Left renal pelvis (tissue), 4 donors: ENCODE measurements around the gene B3GALNT2. TPM values are rescaled to one million over a fixed set of nuclear protein-coding genes. Genes with fewer than 3 reads are reported as not detected.

ENCODE experiments used
- DNase-seq, 4 donors: peaks; one replicate each; pipeline ENCODE4 v3.0.0-alpha.2; 2013; ENCODE audit warnings: low read depth in 4 of 4, low spot score in 3 of 4
- polyA plus RNA-seq, 4 donors: library from polyadenylated mRNA; unstranded; fragments of 120-200 nt; gene quantifications; one replicate each; pipeline ENCODE4 v1.2.1, GENCODE V29; 2013; ENCODE audit not compliant: insufficient read length in 4 of 4

B3GALNT2 gene
- polyA plus RNA-seq, 4 donors, result 21.1 to 32.9 (median 24.8) TPM

GRCh38 chr1:235411489-235412486, 92.5 kb downstream of the B3GALNT2 start:
- no peak for DNase-seq

- no peak for DNase-seq
These were observed 93.8 kb downstream of the B3GALNT2 start for GRCh38 chr1:235410467-235410866.

GRCh38 chr1:235409042-235409820, 95.0 kb downstream of the B3GALNT2 start:
- no peak for DNase-seq

- DNase-seq, result no peak
These were observed 95.7 kb downstream of the B3GALNT2 start for GRCh38 chr1:235408503-235408960.

- no peak for DNase-seq
These were observed 96.8 kb downstream of the B3GALNT2 start for GRCh38 chr1:235407419-235407818.

- DNase-seq, result no peak
These were observed 100.1 kb downstream of the B3GALNT2 start for GRCh38 chr1:235404190-235404589.

- DNase-seq, result no peak
These were observed 100.7 kb downstream of the B3GALNT2 start for GRCh38 chr1:235403593-235403992.

- DNase-seq, result no peak
These were observed 101.6 kb downstream of the B3GALNT2 start for GRCh38 chr1:235402457-235403200.

GRCh38 chr1:235401251-235401650, 103.0 kb downstream of the B3GALNT2 start:
- no peak for DNase-seq

Other genes starting within 250 kb of the B3GALNT2 start
- 10 to 100 TPM; 42.6 to 57.0 (median 49.4) TPM for gene ARID4B, start 176.3 kb downstream of the B3GALNT2 start, polyA plus RNA-seq
- gene GGPS1, start 175.9 kb downstream of the B3GALNT2 start, polyA plus RNA-seq, result 10 to 100 TPM; 54.1 to 66.3 (median 61.1) TPM
- 10 to 100 TPM; 46.3 to 68.0 (median 61.1) TPM for gene TBCE, start 137.0 kb downstream of the B3GALNT2 start, polyA plus RNA-seq
- 1 to 10 TPM; 2.9 to 5.0 (median 3.8) TPM for gene GNG4, start 145.3 kb upstream of the B3GALNT2 start, polyA plus RNA-seq